ENCODE results near the gene ABCB10.

The ABCB10 gene

DNA sequence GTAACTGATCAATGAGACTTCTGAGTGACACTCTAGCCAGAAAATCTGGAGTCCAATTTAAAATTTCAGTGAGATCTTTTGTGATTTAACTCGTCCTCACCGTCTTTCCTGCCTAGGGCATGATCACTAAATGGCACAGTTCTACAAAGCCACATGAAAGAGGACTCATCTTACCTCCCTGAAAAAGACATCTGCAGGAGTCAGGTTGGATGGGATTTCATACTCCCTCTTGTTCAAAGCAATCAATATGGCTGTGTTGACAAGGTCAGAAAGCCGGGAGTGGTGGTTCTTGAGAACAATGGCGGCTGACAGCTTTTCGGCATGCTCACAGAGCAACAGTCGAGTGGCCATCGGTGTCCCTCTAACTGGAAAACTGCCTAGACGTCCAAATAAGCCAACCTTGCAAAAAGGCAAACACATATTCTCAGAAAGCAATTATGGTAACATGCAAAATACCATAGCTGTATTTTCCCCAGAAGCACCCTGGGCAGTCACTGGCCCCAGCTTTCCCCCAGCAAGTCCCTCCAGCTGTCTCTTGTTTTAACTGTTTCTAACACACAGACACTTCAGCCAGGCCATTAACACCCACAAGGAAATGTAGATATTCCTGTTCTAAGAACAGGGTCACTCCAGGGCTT, 88.0 kb downstream of the ABCB10 start:
- DNase-seq = no peak

DNA sequence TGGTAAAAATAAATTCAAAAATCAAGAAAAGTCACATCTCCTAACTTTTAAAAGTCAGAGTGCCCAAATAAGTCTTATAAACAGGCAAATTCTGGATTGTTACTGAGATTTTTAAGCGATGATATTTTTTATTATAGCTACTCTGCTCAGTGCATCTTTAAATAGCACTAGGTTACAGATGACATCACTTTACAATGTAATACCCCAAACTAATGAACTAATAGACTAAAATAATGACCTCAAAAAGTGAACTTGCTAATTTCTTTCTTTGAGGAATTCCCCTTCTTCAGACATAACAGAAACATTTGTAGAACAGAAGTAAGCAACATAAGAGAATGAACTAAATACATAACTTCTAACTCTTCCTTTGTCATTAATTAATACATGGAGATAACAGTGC, 91.6 kb downstream of the ABCB10 start:
- DNase-seq = no peak
